HCT116 (cell line): Measurements from ENCODE around the gene MPI.

Source experiments
- CTCF ChIP-seq, 3 experiments: fragments of 200-600 bp in 1 of 3; sonication (generic) in 1 of 3; IDR thresholded peaks in 2 of 3; conservative IDR thresholded peaks in 1 of 3; 2 replicates each; pipeline ENCODE4 v1.5.1; 2012 to 2017; ENCODE audit warnings: low read depth in 2 of 3, low read length in 2 of 3, antibody characterized with exemption in 1 of 3, borderline replicate concordance in 1 of 3, control low read depth in 1 of 3, mild to moderate bottlenecking in 1 of 3, mixed read lengths in 1 of 3, mixed run types in 1 of 3, moderate library complexity in 1 of 3; ENCODE audit not compliant: insufficient read depth in 1 of 3
- EZH2 ChIP-seq: fragments of 200-600 bp; sonication (generic); IDR thresholded peaks from 2 replicates; pipeline ENCODE4 v1.6.1; 2017; ENCODE audit warnings: antibody characterized with exemption, mixed run types
- FOSL1 ChIP-seq: IDR thresholded peaks from 2 replicates; pipeline ENCODE4 v1.6.1; 2012; ENCODE audit warnings: low read depth
- MAX ChIP-seq: IDR thresholded peaks from 2 replicates; pipeline ENCODE4 v1.6.1; 2012
- POLR2A ChIP-seq: IDR thresholded peaks from 2 replicates; pipeline ENCODE4 v1.7.0; 2011; ENCODE audit warnings: borderline replicate concordance; ENCODE audit not compliant: insufficient read depth, insufficient read length; ENCODE audit errors: extremely low read depth
- POLR2AphosphoS5 ChIP-seq: IDR thresholded peaks from 2 replicates; pipeline ENCODE4 v1.6.1; 2011; ENCODE audit warnings: mild to moderate bottlenecking, low read depth, low read length, moderate library complexity
- REST ChIP-seq: IDR thresholded peaks from 2 replicates; pipeline ENCODE4 v1.6.1; 2012; ENCODE audit warnings: low read depth
- SIN3A ChIP-seq: IDR thresholded peaks from 2 replicates; pipeline ENCODE4 v1.6.1; 2012; ENCODE audit warnings: low read depth
- TCF7L2 ChIP-seq: IDR thresholded peaks from 2 replicates; pipeline ENCODE4 v1.7.0; 2011; ENCODE audit warnings: borderline replicate concordance, inconsistent platforms; ENCODE audit not compliant: insufficient read depth, insufficient read length; ENCODE audit errors: extremely low read depth
- ZNF274 ChIP-seq: fragments of 200-500 bp; sonication (Bioruptor generic); IDR thresholded peaks from 2 replicates; pipeline ENCODE4 v1.6.1; 2014; ENCODE audit warnings: mild to moderate bottlenecking, low read depth, low read length, inconsistent platforms

- TF ChIP-seq EZH2 (no peak), POLR2A (no peak), CTCF (IDR thresholded peaks at IDR 0.05 in 2 of 3, conservative IDR thresholded peaks at IDR 0.05 in 1 of 3; ENCODE audit: borderline replicate concordance in 1 of 3, insufficient read depth in 1 of 3, low read depth in 2 of 3, low read length in 2 of 3) (no peak), FOSL1 (no peak), ZNF274 (no peak), MAX (no peak), REST (no peak), SIN3A (no peak), POLR2AphosphoS5 (no peak), TCF7L2 (no peak)
These were observed 34.0 kb upstream of the MPI start for GRCh38 chr15:74855857-74856256.
